Glomerular visceral epithelial cell (primary cell): ENCODE measurements around the gene GATA6.

Experiments
- DNase-seq: peaks from one replicate; pipeline ENCODE4 v3.0.0-alpha.2; 2016; ENCODE audit errors: extremely low spot score

Gene GATA6

GRCh38 chr18:22166069-22166950 lies 3.1 kb upstream of the GATA6 start:
- DNase-seq, result no peak

- DNase-seq, result no peak
These were observed 2.3 kb upstream of the GATA6 start for GRCh38 chr18:22167091-22167470.

GRCh38 chr18:22167471-22168241 lies 1.7 kb upstream of the GATA6 start:
- DNase-seq, result peak; percentile 44

GRCh38 chr18:22168360-22168921 lies 948 bp upstream of the GATA6 start:
- peak; percentile 32 for DNase-seq

- DNase-seq, result no peak
These were observed 566 bp downstream of the GATA6 start for GRCh38 chr18:22169889-22170420.

GRCh38 chr18:22170421-22171257 lies 1.2 kb downstream of the GATA6 start:
- DNase-seq, result peak; percentile 66

GRCh38 chr18:22171258-22172119 lies 2.1 kb downstream of the GATA6 start:
- peak; percentile 11 for DNase-seq

- DNase-seq, result no peak
These were observed 2.8 kb downstream of the GATA6 start for GRCh38 chr18:22172120-22172582.

- DNase-seq, result no peak
These were observed 3.2 kb downstream of the GATA6 start for GRCh38 chr18:22172594-22173049.

GRCh38 chr18:22173221-22173927 lies 4.0 kb downstream of the GATA6 start:
- DNase-seq, result no peak

- DNase-seq, result no peak
These were observed 4.5 kb downstream of the GATA6 start for GRCh38 chr18:22173928-22174301.

- DNase-seq, result peak; percentile 16
These were observed 5.2 kb downstream of the GATA6 start for GRCh38 chr18:22174341-22175145.

- DNase-seq, result no peak
These were observed 6.0 kb downstream of the GATA6 start for GRCh38 chr18:22175346-22175745.

GRCh38 chr18:22176420-22177326 lies 7.3 kb downstream of the GATA6 start:
- DNase-seq, result peak; percentile 12

GRCh38 chr18:22177327-22177871 lies 8.0 kb downstream of the GATA6 start:
- no peak for DNase-seq

GRCh38 chr18:22179174-22179573 lies 9.8 kb downstream of the GATA6 start:
- no peak for DNase-seq

- DNase-seq, result no peak
These were observed 10.2 kb downstream of the GATA6 start for GRCh38 chr18:22179631-22180030.
